MM.1S (cell line): ENCODE data around the gene SIGLEC14.
"Not testable (repeated sequence)": the region's sequence is repeated elsewhere in the genome, so short reads cannot be mapped to it uniquely, and the experiment has no call there.

Experiments used
- DNase-seq: peaks from one replicate; pipeline ENCODE4 v3.0.0-alpha.2; 2015
- H2AFZ ChIP-seq: fragments of 300-600 bp; sonication (generic); 2 replicates; pipeline ENCODE4 v1.6.0; 2016; ENCODE audit warnings: antibody characterized with exemption, low read length
- H3F3A ChIP-seq: fragments of 300-600 bp; sonication (generic); 2 replicates; pipeline ENCODE4 v1.6.1; 2016; ENCODE audit warnings: mild to moderate bottlenecking, antibody characterized with exemption, low read length, moderate library complexity, mixed read lengths; ENCODE audit not compliant: insufficient read depth
- H3K27ac ChIP-seq: fragments of 300-600 bp; sonication (generic); 2 replicates; pipeline ENCODE4 v1.5.1; 2016; ENCODE audit warnings: mild to moderate bottlenecking, low read length
- H3K27me3 ChIP-seq: fragments of 300-600 bp; sonication (generic); replicated peaks from 2 replicates; pipeline ENCODE4 v1.6.0; 2016; ENCODE audit warnings: low read length; ENCODE audit not compliant: insufficient read depth
- H3K36me3 ChIP-seq: fragments of 300-600 bp; sonication (generic); replicated peaks from 2 replicates; pipeline ENCODE4 v1.6.1; 2016; ENCODE audit warnings: mild to moderate bottlenecking, low read length, mixed read lengths; ENCODE audit not compliant: insufficient read depth
- H3K4me1 ChIP-seq: fragments of 300-600 bp; sonication (generic); 2 replicates; pipeline ENCODE4 v1.6.1; 2016; ENCODE audit warnings: low read length, mixed read lengths
- H3K4me2 ChIP-seq: fragments of 300-600 bp; sonication (generic); 2 replicates; pipeline ENCODE4 v1.6.0; 2016; ENCODE audit warnings: low read depth, low read length
- H3K4me3 ChIP-seq: fragments of 300-600 bp; sonication (generic); 2 replicates; pipeline ENCODE4 v1.5.1; 2016; ENCODE audit warnings: low read length, mixed read lengths
- H3K79me2 ChIP-seq: fragments of 300-600 bp; sonication (generic); 2 replicates; pipeline ENCODE4 v1.6.1; 2016; ENCODE audit warnings: mixed run types, low read length, mixed read lengths
- H3K9ac ChIP-seq: fragments of 300-600 bp; sonication (generic); 2 replicates; pipeline ENCODE4 v1.6.1; 2016; ENCODE audit warnings: low read length, mixed read lengths
- H3K9me2 ChIP-seq: fragments of 300-600 bp; sonication (generic); replicated peaks from 2 replicates; pipeline ENCODE4 v1.6.1; 2016; ENCODE audit warnings: mild to moderate bottlenecking, low read length, mixed read lengths; ENCODE audit not compliant: insufficient read depth
- H3K9me3 ChIP-seq: fragments of 300-600 bp; sonication (generic); replicated peaks from 2 replicates; pipeline ENCODE4 v1.6.1; 2016; ENCODE audit warnings: mild to moderate bottlenecking, low read length, mixed read lengths; ENCODE audit not compliant: insufficient read depth
- H4K20me1 ChIP-seq: fragments of 300-600 bp; sonication (generic); 2 replicates; pipeline ENCODE4 v1.6.1; 2016; ENCODE audit warnings: mild to moderate bottlenecking, low read length, moderate library complexity, mixed read lengths; ENCODE audit not compliant: insufficient read depth
- EZH2 ChIP-seq: fragments of 300-600 bp; sonication (generic); optimal IDR thresholded peaks from 2 replicates; pipeline ENCODE3; 2017; ENCODE audit warnings: low read depth, mild to moderate bottlenecking, antibody characterized with exemption, low read length, mixed read lengths
- EZH2phosphoT487 ChIP-seq: fragments of 300-600 bp; sonication (generic); IDR thresholded peaks from 2 replicates; pipeline ENCODE4 v1.6.1; 2018; ENCODE audit warnings: antibody characterized with exemption, low read length
- TF ChIP-seq, protein P1 (sequence below): fragments of 300-600 bp; sonication (generic); IDR thresholded peaks from 2 replicates; pipeline ENCODE4 v1.5.1; 2016; ENCODE audit warnings: antibody characterized with exemption, low read length, mixed read lengths

Gene SIGLEC14

DNA sequence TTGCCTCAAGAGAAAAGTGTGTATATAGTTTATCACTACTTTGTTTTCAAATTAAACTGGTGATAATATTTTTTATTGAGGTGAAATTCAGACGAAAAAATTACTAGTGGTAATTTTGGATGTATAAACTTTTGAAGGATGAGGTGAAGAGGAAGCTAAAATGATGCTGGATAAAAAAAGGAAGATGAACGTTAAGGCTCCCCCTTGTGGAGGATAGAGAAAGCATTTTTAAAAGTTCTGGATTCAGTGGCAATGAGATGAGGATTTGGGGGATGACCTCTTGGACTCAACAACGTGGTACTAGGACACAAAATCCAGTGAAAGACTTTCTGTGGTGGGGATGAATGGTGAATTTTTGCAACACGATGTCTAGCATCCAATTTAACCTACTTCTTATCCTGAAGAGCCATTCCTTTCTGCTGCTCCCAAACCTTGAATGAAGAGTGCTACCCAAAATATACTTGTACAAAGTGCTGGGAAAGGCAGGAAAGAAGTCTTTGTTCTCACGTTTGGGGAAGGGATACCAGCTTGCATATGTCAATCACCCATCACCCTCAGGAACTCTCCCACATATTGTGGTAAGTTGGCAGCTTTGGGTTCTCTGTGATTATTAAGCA lies 9.2 kb downstream of the SIGLEC14 start:
- Histone ChIP-seq H3K9me2 (no peaks in the 10 kb centered on the region), H3K4me1 (no peaks in the 10 kb centered on the region), H3K9ac (no peak overlapping the region), H3K36me3 (no peaks in the 10 kb centered on the region), H3K79me2 (no peaks in the 10 kb centered on the region), H4K20me1 (no peaks in the 10 kb centered on the region), H3K9me3 (no peaks in the 10 kb centered on the region), H2AFZ (no peak overlapping the region), H3K27me3 (no peaks in the 10 kb centered on the region), H3K4me3 (no peak overlapping the region), H3K4me2 (no peak overlapping the region), H3F3A (no peaks in the 10 kb centered on the region), H3K27ac (no peak overlapping the region)
- DNase-seq = no peak
- no peak for TF ChIP-seq EZH2phosphoT487
- no peak for TF ChIP-seq EZH2
- TF ChIP-seq, protein P1, sequence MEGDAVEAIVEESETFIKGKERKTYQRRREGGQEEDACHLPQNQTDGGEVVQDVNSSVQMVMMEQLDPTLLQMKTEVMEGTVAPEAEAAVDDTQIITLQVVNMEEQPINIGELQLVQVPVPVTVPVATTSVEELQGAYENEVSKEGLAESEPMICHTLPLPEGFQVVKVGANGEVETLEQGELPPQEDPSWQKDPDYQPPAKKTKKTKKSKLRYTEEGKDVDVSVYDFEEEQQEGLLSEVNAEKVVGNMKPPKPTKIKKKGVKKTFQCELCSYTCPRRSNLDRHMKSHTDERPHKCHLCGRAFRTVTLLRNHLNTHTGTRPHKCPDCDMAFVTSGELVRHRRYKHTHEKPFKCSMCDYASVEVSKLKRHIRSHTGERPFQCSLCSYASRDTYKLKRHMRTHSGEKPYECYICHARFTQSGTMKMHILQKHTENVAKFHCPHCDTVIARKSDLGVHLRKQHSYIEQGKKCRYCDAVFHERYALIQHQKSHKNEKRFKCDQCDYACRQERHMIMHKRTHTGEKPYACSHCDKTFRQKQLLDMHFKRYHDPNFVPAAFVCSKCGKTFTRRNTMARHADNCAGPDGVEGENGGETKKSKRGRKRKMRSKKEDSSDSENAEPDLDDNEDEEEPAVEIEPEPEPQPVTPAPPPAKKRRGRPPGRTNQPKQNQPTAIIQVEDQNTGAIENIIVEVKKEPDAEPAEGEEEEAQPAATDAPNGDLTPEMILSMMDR = peak; percentile 43

DNA sequence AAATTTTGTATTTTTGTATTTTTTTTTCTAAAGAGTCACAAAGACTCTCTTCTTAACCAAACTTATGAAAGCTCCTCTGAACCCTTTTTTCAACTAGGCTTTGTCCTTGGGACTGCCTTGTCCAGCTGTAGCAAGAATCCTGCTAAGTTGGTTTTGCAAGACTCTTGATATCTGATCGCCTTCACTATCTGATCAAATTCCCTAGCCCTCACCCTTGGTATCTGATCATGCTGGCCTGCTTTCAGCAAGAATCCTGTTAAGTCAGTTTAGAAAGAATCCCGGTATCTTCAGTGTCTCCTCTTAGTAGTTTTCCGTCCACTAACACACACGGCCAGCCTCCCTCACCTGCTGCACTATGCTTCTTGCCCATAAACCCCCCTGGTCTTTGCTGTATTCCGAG lies 14.5 kb downstream of the SIGLEC14 start:
- Histone ChIP-seq H3K9ac (no peak overlapping the region), H3K4me2 (no peak overlapping the region), H3K9me2 (no peaks in the 10 kb centered on the region), H3K4me3 (no peak overlapping the region), H3K27ac (no peak overlapping the region), H3K36me3 (no peaks in the 10 kb centered on the region), H4K20me1 (no peaks in the 10 kb centered on the region), H3K4me1 (no peaks in the 10 kb centered on the region), H3K27me3 (no peaks in the 10 kb centered on the region), H3K9me3 (no peaks in the 10 kb centered on the region), H3K79me2 (no peaks in the 10 kb centered on the region), H3F3A (no peaks in the 10 kb centered on the region), H2AFZ (no peak overlapping the region)
- no peak for DNase-seq
- TF ChIP-seq EZH2 (no peak), EZH2phosphoT487 (no peak)
- TF ChIP-seq, protein P1 = no peak

DNA sequence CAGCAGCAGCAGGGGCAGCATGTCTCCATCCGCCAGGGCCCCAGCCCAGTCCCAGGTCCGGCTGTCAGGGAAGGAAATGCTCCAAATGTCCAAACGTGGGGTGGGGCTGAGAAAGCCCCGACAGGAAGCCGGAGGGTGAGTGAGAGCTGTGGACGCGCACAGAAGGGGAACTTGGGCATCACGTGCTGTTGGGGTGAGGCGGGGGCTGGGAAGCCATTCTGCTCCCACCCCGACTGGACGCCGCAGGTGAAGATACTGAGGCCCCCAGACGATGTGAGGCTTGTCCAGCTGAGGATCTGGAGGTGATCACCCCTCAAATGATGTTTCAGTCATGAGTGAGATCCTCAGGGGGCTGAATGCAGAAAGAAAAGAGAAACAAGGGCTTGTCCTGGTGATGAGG lies 16.3 kb downstream of the SIGLEC14 start, which contains the start of gene SIGLEC5:
Gene SIGLEC5, minus strand, starts transcription at position 87 of the 400 bp plus-strand sequence. Its CDS starts 66 bp downstream, at position 21.
- not testable (repeated sequence) for H3K4me3 ChIP-seq, H4K20me1 ChIP-seq, H2AFZ ChIP-seq, H3F3A ChIP-seq, H3K27me3 ChIP-seq, H3K79me2 ChIP-seq, H3K4me1 ChIP-seq, H3K9ac ChIP-seq, H3K36me3 ChIP-seq, H3K9me2 ChIP-seq, H3K27ac ChIP-seq, H3K9me3 ChIP-seq, H3K4me2 ChIP-seq, DNase-seq

DNA sequence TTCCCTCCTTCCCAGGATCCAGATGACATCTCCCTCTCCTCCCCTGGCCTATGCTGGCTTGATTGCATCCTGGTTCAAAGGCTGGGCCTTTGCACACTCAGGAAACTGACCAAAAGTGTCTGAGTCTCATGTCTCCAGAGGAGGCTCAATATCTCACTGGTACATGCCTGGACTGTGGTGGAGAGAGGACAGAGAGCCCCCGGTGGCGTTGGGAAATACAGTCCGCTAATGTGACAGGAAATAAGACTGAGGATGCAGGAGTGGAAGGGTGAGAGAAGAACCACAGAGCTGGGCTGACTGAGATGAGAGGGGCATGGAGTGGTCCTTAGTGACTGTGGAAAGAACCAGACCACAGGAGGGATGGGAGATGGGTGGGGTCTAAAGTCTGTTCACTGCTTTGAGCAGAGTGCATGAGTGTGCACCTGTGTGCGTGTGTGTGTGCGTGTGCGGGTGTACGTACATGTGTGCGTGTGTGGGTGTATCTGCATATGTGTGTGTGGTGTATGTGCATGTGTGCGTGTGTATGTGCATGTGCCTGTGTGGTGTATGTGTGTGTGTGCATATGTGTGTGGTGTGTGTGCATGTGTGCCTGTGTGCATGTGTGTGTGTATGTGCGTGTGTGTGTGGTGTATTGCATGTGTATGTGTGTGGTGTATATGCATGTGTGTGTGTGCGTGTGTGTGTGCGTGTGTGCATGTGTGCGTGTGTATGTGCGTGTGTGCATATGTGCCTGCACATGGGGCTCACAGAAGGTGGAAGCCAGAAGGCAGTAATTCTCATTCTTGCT lies 18.3 kb downstream of the SIGLEC14 start:
- no peak for DNase-seq
- H3F3A ChIP-seq = no peaks in the 10 kb centered on the region
- H3K4me3 ChIP-seq = no peak overlapping the region
- no peaks in the 10 kb centered on the region for H3K27me3 ChIP-seq
- no peaks in the 10 kb centered on the region for H3K9me3 ChIP-seq
- TF ChIP-seq EZH2 (no peak), EZH2phosphoT487 (no peak)
- TF ChIP-seq, protein P1 = no peak
- H3K36me3 ChIP-seq = no peaks in the 10 kb centered on the region
- H3K4me1 ChIP-seq = no peaks in the 10 kb centered on the region
- no peak overlapping the region for H3K27ac ChIP-seq
- H2AFZ ChIP-seq = no peak overlapping the region
- H3K9me2 ChIP-seq = no peaks in the 10 kb centered on the region
- H3K79me2 ChIP-seq = no peaks in the 10 kb centered on the region
- H3K9ac ChIP-seq = no peak overlapping the region
- H3K4me2 ChIP-seq = no peak overlapping the region
- no peaks in the 10 kb centered on the region for H4K20me1 ChIP-seq
